ENCODE data around the gene SNCAIP. TPM values are rescaled to one million over a fixed set of nuclear protein-coding genes. Genes with fewer than 3 reads are reported as not detected.

SNCAIP gene
- total RNA-seq, 1 donor from 2014 or later: 1.8 TPM

DNA sequence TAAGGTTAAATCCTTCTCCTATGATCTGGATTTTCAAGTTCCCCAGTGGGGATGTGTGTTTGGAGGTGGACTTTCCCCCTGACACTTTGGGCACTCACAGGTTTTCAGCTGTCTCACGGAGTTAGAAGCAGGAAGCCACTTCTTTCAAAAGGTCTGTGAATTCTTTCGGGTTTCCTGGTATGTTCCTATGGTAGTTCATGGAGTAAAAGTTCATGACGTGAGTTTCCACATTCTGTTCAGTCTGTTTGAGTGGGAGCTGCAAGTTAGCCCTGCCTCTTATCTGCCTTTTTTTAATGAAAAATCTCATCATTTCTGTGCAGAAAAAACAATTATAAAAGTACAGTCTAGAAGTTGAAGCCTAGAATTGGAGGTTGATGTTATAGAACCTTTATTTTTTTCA lies 24.9 kb upstream of the SNCAIP start:
- H3K4me3 ChIP-seq (ENCODE audit: low read depth, low read length): no peak overlapping the region
- no peak for DNase-seq (ENCODE audit: low read depth)
- TF ChIP-seq, protein P1, sequence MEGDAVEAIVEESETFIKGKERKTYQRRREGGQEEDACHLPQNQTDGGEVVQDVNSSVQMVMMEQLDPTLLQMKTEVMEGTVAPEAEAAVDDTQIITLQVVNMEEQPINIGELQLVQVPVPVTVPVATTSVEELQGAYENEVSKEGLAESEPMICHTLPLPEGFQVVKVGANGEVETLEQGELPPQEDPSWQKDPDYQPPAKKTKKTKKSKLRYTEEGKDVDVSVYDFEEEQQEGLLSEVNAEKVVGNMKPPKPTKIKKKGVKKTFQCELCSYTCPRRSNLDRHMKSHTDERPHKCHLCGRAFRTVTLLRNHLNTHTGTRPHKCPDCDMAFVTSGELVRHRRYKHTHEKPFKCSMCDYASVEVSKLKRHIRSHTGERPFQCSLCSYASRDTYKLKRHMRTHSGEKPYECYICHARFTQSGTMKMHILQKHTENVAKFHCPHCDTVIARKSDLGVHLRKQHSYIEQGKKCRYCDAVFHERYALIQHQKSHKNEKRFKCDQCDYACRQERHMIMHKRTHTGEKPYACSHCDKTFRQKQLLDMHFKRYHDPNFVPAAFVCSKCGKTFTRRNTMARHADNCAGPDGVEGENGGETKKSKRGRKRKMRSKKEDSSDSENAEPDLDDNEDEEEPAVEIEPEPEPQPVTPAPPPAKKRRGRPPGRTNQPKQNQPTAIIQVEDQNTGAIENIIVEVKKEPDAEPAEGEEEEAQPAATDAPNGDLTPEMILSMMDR (conservative IDR thresholded peaks at IDR 0.05; ENCODE audit: low read depth, low read length): no peak

DNA sequence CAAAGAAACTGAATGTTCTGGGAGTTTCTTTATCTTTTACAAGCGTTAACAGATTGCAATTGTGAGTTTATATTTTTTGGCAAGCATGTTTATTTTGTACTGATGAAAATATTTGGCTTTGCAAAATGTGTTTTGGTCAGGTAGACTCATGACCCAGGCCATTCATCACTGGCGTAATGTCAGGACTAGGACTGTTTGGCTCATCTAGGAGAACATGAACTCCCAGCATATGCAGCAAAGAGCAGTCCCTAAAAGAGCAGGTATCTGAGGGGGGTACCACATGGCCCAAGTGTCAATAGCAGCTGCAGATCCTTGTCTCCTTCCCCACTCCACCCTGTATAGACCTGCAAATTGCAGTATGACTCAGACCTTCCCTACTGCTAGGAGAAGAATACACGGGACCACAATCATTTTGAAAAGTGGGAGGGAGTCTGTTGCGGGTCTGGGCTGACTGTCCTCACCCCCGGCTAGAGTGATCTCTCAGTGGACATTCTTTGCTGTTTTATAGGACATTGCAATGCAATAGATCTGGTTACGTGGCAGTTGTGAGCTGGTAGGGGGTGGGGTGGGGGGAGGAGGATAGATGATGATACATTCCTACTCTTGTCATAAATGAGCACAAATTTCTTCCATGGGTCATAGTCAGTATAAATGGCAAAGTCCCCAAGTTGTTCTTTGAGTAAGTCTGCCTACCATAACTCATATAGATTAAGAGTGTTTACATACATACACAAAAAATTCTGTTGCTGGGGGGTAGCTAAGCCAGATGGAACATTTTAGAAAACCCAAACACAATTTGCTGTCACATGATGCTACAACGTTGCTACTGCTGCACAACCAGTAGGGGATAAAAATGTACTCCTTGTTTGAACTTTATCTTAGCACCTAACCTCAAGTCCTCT lies 20.8 kb upstream of the SNCAIP start:
- TF ChIP-seq, protein P1 (conservative IDR thresholded peaks at IDR 0.05; ENCODE audit: low read depth, low read length): no peak
- no peak overlapping the region for H3K4me3 ChIP-seq (ENCODE audit: low read depth, low read length)
- no peak for DNase-seq (ENCODE audit: low read depth)

DNA sequence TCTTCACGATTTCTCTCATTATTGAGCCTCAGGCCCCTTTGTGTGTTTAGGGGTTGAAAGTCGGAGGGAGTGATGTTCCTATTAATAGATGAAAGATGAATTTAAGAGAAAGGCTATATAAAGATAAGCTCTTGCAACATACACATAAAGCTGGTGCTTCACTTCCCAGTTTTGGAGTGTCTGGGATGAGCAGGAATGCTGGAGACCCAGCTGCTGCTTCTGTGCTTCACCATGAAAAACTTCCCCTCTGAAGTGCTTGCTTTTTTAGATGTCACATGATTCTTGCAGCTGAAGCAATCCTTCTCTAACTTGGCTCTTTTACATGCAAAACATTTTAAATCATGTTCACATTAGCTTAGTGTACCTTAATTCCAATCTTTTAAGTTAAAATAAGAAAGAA lies 19.7 kb upstream of the SNCAIP start:
- TF ChIP-seq, protein P1 (conservative IDR thresholded peaks at IDR 0.05; ENCODE audit: low read depth, low read length): no peak
- no peak for DNase-seq (ENCODE audit: low read depth)
- no peak overlapping the region for H3K4me3 ChIP-seq (ENCODE audit: low read depth, low read length)

DNA sequence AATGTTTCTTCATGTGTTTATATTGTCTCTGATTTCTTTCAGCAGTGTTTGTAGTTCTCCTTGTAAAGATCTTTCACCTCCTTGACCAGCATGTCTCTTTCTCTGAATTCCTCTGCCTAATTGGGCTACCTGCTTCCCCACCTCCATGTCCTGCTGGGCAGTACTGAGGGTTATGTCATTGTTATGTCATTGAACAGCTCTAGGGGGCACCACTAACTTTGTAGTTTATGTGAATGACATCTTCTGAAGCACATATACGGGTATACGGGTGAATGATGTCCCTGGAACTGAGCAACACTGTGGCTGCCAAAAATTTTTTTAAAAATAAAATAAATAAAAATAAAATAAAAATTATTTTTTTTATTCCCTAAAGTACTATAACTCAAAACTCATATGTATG lies 16.9 kb upstream of the SNCAIP start:
- no peak for DNase-seq (ENCODE audit: low read depth)
- no peak overlapping the region for H3K4me3 ChIP-seq (ENCODE audit: low read depth, low read length)
- TF ChIP-seq, protein P1 (conservative IDR thresholded peaks at IDR 0.05; ENCODE audit: low read depth, low read length): peak; percentile 47

DNA sequence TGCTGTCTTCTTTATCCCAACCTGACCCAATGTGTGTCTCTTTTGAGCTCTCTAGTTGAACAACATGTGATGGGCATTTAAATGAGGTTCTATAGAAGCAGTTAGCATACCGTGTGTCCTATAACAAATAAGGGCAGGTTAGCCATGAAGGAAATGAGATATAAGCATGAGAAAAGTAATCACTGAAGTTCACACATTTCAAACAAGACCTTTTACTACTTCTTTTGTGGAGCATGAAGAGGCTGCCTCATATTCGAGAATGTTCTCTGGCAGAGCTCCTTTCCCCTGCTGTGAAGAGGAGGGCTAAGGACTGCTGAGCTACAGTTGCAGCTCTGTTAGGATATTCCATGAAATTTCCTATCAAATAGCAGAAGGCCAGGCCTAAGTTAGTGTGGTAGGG lies 15.2 kb upstream of the SNCAIP start:
- TF ChIP-seq, protein P1 (conservative IDR thresholded peaks at IDR 0.05; ENCODE audit: low read depth, low read length): no peak
- no peak overlapping the region for H3K4me3 ChIP-seq (ENCODE audit: low read depth, low read length)
- no peak for DNase-seq (ENCODE audit: low read depth)

DNA sequence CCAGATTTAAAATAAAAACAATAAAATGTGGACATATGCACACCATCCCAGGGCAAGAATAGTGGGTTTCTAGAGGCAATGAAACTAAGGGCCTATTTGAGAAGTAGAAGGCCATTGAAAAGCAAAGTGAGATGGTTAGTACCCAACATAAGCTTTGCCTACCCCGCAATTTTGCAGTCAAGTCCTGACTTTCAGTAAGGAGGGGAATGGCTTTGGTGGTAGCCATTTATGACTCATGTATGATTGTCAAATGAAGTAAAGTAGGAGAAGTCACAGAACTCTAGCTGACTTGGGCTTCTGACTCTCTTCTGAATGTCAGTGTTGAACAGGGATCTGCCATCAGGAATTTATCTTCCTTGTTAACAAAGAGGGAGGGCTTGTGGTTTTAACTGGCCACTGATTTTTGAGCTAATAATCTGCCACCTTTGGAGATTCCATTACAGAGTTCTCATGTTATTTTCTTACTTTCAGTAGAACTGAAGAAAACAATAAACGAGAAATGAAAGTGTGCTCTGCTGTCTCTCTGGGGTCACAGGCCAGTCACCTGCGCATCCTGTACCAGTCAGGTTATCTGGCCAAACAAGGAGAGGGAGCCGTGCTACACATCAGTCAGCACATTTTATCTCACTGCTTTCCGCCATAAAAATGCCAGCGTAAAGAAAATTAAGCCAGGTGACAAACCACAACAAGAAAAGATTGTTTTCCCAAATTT lies 14.3 kb upstream of the SNCAIP start:
- TF ChIP-seq, protein P1 (conservative IDR thresholded peaks at IDR 0.05; ENCODE audit: low read depth, low read length): no peak
- no peak for DNase-seq (ENCODE audit: low read depth)
- H3K4me3 ChIP-seq (ENCODE audit: low read depth, low read length): no peak overlapping the region

Measured in epithelial cell of proximal tubule (primary cell).